ENCODE measurements around the gene TSG101. TPM values are rescaled to one million over a fixed set of nuclear protein-coding genes. Genes with fewer than 3 reads are reported as not detected.

The TSG101 gene, protein sequence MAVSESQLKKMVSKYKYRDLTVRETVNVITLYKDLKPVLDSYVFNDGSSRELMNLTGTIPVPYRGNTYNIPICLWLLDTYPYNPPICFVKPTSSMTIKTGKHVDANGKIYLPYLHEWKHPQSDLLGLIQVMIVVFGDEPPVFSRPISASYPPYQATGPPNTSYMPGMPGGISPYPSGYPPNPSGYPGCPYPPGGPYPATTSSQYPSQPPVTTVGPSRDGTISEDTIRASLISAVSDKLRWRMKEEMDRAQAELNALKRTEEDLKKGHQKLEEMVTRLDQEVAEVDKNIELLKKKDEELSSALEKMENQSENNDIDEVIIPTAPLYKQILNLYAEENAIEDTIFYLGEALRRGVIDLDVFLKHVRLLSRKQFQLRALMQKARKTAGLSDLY
- 10 to 100 TPM; 33.9 to 49.2 (median 43.5) TPM for polyA plus RNA-seq

DNA sequence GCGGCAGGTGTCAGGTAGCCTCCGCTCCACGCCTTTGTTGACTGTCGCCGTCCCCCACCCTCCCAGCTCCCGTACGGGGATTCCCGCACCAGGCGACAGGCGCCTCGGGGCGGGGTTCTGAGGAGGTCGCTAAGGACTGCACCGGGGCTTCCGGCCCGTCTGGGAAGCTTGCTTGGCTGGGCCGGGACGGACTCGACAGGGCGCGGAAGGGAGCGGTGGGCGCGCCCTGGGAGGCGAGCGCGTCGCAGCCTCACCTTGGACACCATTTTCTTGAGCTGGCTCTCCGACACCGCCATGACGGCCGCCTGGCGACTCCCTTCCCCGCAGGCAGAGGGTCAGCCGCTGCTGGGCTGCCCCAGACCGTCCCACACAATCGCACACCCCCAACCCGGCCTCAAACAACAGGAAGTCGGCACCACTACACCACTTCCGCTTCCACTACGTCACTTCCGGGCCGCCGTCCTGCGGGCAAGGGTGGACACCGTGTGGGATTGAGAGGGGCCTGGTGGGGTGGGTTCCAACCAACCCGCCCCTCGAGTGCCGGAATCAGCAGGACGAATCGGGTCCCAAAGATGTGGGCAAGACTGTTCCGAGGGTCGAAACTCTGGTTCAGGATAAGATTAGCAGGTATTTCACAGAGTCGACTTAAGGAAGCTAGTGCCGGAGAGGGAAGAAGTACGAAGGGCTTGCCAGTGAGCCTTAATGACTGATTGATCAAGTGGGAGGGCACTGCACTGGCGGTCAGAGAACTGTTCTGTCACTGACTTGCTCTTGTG is at the start of gene TSG101:
TSG101 (minus strand) TSS at position 422 of the 776 bp plus-strand sequence; CDS start at position 296, 126 bp downstream.
- 0 to 1% (median 0%) methylated on average over 31 to 57 of the region's 57 CpGs for WGBS, 3 donors
- H3K27ac ChIP-seq (ENCODE audit: low read depth, low read length), result peak within 1 kb of the TSS; percentile 86

DNA sequence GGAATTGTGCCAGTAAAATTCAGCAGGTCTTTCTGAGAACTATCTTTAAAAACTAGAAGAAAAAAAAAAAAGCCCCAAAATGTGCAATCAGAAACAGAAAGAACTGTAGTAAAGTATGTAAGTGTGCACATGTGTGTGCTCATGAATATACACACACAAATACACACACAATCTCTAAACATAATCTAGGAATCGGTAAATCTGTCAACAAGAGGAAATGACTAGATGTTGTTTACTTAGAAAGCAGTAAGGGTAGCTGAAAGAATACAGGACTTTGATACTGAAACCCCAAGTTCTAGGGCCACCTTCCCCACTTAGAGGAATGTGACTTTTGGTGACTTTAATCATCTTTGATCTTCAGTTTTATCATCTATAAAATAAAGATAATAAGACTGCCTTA is 48.6 kb upstream of the TSG101 start:
- 48 to 83% (median 64%) methylated on average over 1 of the region's 1 CpG for WGBS, 3 donors

DNA sequence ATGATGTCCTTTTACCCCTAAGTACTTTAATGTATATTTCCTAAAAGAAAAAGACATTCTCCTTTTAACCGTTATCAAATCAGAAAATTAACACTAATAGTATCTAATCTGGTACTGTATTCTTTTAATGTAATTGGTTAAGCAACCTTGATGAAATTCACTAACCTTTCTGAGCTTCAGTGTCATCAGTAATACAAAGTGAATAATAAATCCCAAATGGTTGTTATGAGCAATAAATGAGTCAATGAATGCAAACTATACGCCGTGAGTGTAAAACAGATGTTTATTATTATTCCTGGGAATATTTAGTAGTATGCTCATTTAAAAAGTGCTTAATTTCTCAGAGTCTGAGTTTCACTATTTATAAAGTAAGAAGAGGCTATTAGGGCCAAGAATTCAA is 40.3 kb upstream of the TSG101 start:
- 92 to 95% (median 93%) methylated on average over 3 of the region's 3 CpGs for WGBS, 3 donors
- no peak overlapping the region for H3K27ac ChIP-seq (ENCODE audit: low read depth, low read length)

More for the DNA sequence above, 48.6 kb upstream of the TSG101 start:
- H3K27ac ChIP-seq (ENCODE audit: low read depth, low read length), result no peak overlapping the region

DNA sequence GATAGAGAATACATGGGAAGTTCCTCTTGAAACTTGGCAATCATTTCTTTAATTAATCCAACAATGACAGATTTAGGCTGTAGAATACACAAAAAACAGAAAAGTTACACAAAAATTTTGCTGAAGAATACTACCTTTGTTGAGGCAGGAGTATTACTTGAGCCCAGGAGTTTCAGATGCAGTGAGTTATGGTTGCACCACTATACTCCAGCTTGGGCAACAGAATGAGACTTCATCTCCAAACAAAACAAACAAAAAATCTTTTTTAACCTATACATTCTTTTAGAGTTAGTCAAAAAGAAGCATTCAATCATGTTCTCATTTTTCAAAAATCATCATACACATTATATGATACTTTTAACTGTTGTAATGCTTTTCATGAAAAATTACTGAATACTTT is 39.7 kb upstream of the TSG101 start:
- H3K27ac ChIP-seq (ENCODE audit: low read depth, low read length), result no peak overlapping the region

DNA sequence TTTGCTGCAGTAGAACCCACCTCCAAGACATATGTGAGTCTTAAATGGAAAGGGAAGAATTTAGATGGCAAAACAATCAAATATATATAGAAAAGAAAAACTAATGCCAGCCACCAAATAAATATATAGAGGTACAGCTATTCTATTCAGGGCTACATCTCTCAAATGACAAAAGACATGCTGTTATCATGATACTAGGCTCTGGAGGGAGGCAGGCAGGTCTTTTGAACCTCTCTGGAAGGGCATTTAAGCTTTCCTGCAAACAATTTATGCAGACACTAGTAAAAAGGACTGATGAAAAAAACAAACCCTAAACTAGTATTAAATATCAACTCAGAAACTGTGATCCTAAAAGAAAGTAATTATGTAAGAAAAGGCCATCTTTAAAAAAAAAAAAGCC is 37.4 kb upstream of the TSG101 start:
- H3K27ac ChIP-seq (ENCODE audit: low read depth, low read length), result no peak overlapping the region

DNA sequence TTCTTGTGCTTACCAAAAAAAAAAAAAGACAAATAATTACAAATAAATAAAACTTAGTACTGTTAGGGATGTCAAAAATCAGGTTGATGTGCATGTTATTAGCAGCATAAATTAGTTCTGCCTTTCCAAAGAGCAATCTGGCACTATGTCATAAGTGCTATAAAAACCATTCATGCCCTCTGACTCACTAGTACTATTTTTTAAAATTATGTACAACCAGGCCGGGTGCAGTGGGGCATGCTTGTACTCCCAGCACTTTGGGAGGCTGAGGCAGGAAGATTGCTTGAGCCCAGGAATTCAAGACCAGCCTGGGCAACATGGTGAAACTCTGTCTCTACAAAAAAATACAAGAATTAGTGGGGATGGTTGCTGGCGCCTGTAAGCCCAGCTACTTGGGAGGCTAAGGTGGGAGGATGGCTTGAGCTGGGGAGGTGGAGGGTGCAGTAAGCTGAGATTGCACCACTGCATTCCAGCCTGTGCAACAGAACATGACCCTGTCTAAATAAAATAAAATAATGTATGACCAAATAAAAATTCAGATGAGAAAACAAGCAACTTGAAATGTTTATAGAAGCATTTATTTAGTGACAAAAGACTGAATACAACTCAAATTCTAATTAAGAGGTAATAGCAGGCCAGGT is 36.5 kb upstream of the TSG101 start:
- WGBS, 3 donors, result 85 to 86% (median 86%) methylated on average over 2 of the region's 2 CpGs

DNA sequence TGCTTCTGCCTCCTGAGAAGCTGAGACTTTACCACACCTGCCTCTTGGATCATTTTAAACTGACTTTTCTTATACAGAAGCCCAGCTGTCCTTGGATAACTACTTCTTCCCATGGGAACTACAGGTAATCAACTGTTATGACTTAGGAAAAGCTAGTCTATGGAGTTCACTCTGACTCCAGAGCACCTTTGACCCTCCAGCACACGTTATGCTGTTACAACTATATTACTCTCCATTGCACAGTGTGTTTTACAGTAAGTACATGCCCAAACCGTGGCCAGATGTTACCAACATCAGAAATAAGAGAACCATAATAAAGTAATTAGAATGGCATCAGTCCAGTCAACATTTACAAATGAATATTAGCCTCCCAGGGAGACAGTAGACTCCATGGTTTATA is 21.3 kb upstream of the TSG101 start:
- WGBS, 3 donors, result 79 to 83% (median 81%) methylated on average over 2 of the region's 2 CpGs
- H3K27ac ChIP-seq (ENCODE audit: low read depth, low read length), result no peak overlapping the region

More for the DNA sequence above, 36.5 kb upstream of the TSG101 start:
- H3K27ac ChIP-seq (ENCODE audit: low read depth, low read length), result no peak overlapping the region

DNA sequence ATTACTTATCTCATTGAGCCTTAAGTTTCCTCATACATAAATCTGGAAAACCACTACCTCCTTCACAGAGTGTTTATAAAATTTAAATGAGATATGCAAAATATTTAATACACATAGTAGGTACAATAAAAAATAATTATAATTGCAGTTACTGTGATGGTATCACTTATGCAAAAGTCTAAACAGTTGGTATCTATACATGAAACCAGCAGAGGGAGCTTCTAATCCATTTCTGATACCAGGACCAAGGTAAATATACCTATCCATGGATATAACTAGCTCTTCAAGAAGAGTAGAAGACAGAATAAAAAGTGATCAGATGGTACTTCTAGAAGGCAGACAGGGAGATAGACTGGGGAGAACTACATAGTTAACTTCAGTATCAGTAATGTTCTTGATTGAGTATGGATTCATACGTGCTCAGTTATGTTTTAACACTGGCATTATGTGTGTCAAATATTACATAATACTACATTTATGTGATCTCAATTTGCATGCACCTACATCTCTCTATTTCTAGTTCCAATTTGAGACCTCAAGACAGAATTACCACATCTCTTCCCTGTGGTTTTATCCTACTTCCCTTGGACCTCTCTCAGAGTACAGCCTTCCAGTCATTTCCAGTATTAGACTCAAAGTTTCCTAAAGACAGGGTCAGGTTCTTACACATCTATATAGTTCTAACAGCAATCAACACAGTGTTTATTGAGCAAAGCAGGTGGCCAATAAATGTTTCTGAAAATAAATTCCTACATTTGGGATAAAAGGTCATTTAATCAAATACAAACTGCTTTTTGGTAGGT is 13.7 kb upstream of the TSG101 start:
- 75 to 86% (median 78%) methylated on average over 1 of the region's 1 CpG for WGBS, 3 donors
- H3K27ac ChIP-seq (ENCODE audit: low read depth, low read length), result no peak overlapping the region

DNA sequence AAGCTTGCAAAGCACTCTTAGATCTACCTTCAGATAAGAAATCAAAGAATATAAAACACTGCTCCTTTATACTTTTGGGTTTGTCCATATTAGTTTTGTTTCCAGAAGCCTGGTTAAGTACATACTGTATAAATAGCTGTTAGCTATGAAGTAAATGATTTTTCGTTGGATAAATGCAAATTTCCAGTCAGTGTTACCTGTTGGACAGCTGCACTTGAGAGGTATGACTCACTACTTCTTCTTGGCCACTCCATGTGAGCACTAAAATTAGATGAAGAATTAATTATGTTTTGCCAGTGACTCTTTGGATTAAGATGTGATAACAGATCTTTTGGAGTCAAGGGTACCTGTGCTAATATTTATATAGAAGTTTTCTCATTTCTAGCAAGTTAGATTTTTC is 9.5 kb upstream of the TSG101 start:
- H3K27ac ChIP-seq (ENCODE audit: low read depth, low read length), result no peak overlapping the region
- WGBS, 3 donors, result 54 to 91% (median 71%) methylated on average over 1 of the region's 1 CpG

DNA sequence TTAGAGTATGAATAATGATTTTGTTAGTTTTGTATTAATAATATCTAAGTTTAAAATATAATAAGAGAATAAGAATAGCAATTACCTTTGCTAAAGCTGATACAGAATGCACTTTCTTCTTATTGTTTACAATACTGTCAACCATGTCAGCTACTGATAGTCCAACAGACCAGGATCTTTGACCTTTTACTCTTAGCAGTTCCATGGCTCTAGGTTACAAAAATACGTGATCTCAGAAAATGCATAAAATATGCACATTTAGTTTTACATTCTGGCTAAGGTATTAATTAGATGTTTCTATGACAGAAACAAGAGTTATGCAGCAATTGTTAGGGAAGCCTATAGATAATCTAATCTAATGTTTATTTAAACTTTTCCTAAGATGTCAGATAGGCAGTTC is 7.5 kb upstream of the TSG101 start:
- H3K27ac ChIP-seq (ENCODE audit: low read depth, low read length), result no peak overlapping the region
- WGBS, 3 donors, result 46 to 89% (median 83%) methylated on average over 1 of the region's 1 CpG

DNA sequence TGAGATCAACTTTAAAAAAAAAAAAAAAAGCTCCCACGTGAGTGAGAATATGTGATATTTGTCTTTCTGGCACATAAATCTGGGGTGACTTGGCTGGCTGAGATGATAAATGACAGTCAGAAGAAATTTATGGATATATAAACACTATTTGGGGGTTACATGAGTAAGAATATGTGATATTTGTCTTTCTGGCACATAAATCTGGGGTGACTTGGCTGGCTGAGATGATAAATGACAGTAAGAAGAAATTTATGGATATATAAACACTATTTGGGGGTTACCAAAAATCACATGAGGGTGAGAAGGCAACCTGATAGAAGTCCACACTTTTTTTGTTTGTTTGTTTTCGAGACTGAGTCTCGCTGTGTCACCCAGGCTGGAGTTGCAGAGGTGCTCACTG is 6.6 kb upstream of the TSG101 start:
- WGBS, 3 donors, result 94 to 98% (median 95%) methylated on average over 3 of the region's 3 CpGs
- H3K27ac ChIP-seq (ENCODE audit: low read depth, low read length), result no peak overlapping the region

DNA sequence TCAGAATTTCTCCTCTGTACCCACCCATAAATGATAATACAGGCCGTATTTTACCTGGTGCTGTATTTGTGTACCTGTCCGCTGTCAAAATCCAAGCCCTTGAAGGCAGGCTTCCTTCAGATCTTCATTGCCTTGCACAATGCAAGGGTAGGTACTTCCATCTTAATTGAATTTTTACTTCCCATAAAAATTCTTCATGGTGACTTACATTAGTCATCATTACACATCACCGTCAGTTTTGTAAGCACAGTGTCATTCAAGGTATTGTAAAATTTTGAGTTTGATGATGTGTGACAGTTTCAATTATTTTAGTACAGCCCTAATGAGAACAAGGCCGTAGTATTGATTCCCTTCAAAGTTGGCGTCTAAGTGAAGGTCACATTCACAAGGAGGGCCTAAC is 770 bp upstream of the TSG101 start:
- no peak overlapping the region for H3K27ac ChIP-seq (ENCODE audit: low read depth, low read length)
- 15 to 47% (median 43%) methylated on average over 5 of the region's 5 CpGs for WGBS, 3 donors

DNA sequence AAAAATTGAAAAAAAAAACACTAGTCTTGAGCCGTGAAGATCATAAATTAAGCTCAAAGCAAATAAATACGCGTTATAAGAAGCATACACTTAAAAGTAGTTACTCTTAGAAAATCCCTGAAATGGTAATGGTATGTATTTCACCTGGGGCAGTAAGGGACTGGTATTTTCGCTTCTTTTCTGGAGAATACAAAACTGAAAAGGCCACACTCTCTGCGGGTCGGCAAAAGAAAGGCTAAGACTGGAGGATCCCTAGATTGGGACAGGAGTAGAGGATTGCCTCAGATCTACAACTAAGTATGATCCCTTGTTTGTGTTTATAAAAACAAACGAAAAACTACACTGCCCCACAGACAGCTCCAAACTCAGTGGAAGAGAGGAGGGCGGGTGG is 617 bp downstream of the TSG101 start:
- H3K27ac ChIP-seq (ENCODE audit: low read depth, low read length), result no peak overlapping the region
- 0 to 1% (median 1%) methylated on average over 8 of the region's 8 CpGs for WGBS, 3 donors

DNA sequence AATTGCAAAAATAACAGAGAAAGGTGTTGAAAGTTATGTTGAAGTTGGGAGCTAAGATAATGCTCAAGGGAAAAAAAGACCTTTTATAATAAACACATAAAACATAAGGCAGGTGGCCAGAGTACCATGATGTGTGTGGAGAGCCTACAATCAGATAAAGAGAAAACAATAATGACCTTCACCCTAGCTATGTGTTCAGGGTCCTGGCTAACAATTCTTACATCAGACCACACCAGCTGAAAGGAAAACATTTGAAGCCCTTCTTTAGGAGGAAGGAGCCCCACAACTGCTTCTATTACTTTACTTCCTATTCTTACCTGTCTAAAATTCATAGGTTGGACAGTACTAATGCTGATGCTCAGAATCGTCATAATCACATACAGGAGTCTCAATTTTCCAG is 2.5 kb downstream of the TSG101 start:
- 63 to 93% (median 83%) methylated on average over 1 of the region's 1 CpG for WGBS, 3 donors

DNA sequence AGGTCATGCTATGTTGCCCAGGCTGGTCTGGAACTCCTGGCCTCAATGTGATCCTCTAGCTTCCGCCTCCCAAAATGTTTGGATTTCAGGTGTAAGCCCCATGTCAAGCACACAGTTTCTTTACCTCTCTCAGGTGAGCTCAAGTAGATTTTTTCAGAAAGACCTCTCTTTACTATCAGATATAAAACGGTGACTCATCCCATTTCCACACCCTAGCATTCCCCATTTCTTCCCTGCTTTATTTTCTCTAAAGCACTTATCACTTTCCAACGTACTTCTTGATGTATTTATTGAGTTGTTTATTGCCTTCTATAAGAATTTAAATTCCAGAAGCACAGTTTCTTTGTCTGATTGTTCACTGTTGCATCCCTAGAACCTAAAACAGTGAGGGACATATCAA is 3.7 kb downstream of the TSG101 start:
- WGBS, 3 donors, result 84 to 90% (median 85%) methylated on average over 3 of the region's 3 CpGs
- no peak overlapping the region for H3K27ac ChIP-seq (ENCODE audit: low read depth, low read length)

More for the DNA sequence above, 2.5 kb downstream of the TSG101 start:
- no peak overlapping the region for H3K27ac ChIP-seq (ENCODE audit: low read depth, low read length)

DNA sequence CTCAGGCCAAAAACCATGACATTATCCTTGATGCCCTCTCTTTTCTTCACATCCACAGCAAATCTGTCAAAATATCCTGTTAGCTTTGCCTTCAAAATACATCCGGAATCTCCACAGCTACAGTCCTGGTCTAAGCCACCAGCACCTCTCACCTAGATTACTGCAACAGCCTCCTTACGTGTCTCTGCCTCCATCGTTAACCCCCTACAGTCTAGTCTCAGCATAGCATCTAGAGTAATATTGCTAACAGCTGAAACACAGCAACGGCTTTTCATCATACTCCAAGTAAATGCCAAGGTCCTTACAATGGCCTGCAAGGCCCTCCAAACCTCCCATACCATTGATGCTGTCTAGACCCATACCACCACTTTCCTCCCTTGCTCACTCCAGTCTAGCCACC is 4.4 kb downstream of the TSG101 start:
- no peak overlapping the region for H3K27ac ChIP-seq (ENCODE audit: low read depth, low read length)
- 60 to 73% (median 61%) methylated on average over 4 of the region's 4 CpGs for WGBS, 3 donors

DNA sequence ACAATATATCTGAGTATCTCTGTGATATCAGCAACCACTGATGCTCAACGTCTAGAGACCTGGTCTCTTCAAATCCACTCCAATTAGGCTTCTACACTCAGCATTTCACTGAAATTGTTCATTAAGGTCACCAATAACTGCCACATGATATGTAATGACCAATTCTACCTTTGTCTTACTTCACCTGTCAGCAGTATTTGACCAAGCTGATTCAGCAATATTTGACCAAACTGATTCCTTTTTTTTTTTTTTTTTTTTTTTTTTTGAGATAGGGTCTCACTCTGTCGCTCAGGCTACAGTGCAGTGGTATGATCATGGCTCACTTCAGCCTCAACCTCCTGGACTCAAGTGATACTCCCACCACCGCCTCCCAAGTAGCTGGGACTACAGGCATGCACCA is 5.6 kb downstream of the TSG101 start:
- 66 to 95% (median 79%) methylated on average over 3 of the region's 3 CpGs for WGBS, 3 donors
- no peak overlapping the region for H3K27ac ChIP-seq (ENCODE audit: low read depth, low read length)

DNA sequence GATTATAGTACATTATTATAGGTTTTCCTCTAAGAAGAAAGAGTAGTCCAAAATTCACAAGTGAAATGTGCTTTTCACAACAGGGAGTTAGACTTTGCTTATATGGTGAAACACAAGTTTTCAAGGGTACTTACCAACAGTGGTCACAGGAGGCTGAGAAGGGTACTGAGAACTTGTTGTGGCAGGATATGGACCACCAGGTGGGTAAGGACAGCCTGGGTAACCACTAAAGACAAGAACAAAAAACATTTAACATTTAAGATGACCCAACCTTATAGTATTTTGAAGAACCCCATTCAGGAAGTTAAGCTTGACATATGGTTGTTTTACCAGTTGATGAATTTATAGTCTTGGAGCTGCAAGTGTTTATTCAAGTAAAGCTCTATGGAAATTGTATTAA is 24.4 kb downstream of the TSG101 start:
- no peak overlapping the region for H3K27ac ChIP-seq (ENCODE audit: low read depth, low read length)

DNA sequence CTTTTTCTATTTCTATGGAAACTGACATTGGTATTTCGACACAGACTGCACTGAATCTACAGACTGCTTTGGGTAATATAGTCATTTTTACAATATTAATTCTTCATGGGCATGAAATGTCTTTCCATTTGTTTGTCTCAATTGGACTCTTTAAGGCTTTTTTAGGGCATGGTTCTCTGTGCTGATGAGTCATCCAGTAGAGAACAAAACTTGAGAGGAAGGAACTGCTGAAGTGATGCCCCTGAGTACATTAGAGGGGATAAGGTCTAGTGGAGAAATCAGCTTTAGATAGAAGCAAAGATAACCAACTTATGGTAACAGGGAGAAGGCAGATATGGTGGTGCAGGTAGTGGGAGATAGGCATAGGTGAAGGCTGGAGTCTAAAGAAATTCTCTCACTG is 25.1 kb downstream of the TSG101 start:
- no peak overlapping the region for H3K27ac ChIP-seq (ENCODE audit: low read depth, low read length)
- WGBS, 3 donors, result 98 to 100% (median 99%) methylated on average over 1 of the region's 1 CpG

All from adipose tissue (tissue), 3 donors.